Right ventricle myocardium inferior (tissue), 1 donor: Measurements from ENCODE around the gene SMU1. TPM values are rescaled to one million over a fixed set of nuclear protein-coding genes. Genes with fewer than 3 reads are reported as not detected.

ENCODE experiments used
- total RNA-seq: library from RNA; stranded (reverse); fragmentation: NEBNext Ultra II Directional; extraction: Animal tissue kit (Norgen Biotek cat#: 25700); gene quantifications from one replicate; pipeline ENCODE4 v1.2.1, GENCODE V29; 2021
- donor health status: DM: no; HTN: yes; CAD: no; lungs with severe emphysema.

Gene SMU1
- total RNA-seq, 1 donor from 2014 or later: 15.2 TPM

Other genes with a start within 250 kb of the SMU1 start
- gene APTX, start 75.0 kb downstream of the SMU1 start, total RNA-seq: 12.2 TPM
- 82.3 TPM for gene DNAJA1, start 51.4 kb downstream of the SMU1 start, total RNA-seq
- gene B4GALT1, start 90.7 kb upstream of the SMU1 start, total RNA-seq: 43.6 TPM
- gene SPINK4, start 163.5 kb upstream of the SMU1 start, total RNA-seq: not detected
- 132 TPM for gene BAG1, start 188.0 kb upstream of the SMU1 start, total RNA-seq
- gene CHMP5, start 188.4 kb upstream of the SMU1 start, total RNA-seq: 51.5 TPM
- 29.3 TPM for gene NFX1, start 213.8 kb upstream of the SMU1 start, total RNA-seq